ENCODE measurements around the gene ALDOC. TPM values are rescaled to one million over a fixed set of nuclear protein-coding genes. Genes with fewer than 3 reads are reported as not detected.

ALDOC gene
- 329 TPM for total RNA-seq
- long read RNA-seq, transcript ALDOC-201 (9 exons, 1,982 nt), result major isoform, 162 of 208 reads
- long read RNA-seq, transcript ALDOC-203 (10 exons, 1,722 nt), result minor isoform, 8 of 208 reads
- long read RNA-seq, partial matches to known transcripts, result 32 of 208 reads
- long read RNA-seq, other reads (novel, unspliced or antisense), result 6 of 208 reads

DNA sequence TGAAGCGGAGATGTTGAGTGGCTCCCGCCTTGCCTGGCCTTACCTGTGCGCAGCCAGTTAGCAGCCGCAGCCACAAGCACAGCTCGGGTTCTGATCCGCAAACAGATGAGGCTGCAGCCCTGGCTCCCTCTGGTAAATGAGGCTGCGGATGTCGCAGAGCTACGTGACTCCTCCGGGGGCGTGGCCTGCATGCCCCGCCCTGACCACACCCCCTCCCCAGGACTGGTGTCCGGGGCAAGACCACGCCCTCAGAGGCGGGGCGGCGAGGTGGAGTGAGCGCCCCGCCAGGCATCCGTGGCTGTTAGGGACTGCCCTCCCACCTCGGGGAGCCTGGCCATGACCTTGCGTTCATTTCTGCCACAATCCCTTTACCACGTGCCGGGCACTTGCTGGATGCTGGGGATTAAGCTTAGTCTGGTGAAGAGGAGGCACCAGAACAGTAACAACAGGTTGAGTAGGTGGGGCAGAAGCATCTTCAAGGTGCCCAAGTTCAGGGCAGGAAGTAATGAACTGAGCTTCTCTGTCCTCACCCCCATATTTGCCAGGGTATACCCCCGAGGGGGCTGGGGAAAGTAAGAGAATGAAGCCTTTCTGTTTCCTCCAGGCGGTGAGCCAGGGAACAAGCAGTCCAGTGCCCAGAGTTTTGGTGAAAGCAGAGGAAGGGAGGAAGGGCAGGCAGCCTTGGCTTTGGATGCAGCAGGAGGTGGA is at the start of gene ALDOC:
Gene ALDOC, minus strand, starts transcription at position 138 of the 708 bp plus-strand sequence. CDS start 1,363 bp downstream, outside the sequence.
- H3K27me3 ChIP-seq (ENCODE audit: low read depth), result no peaks in the 10 kb centered on the region
- intact Hi-C loops (cut with micrococcal nuclease), result no loop called here
- H3K27ac ChIP-seq (replicated peaks), result peak within 1 kb of the TSS; percentile 79
- H3K36me3 ChIP-seq, result peaks cover 11% of the 10 kb centered on the region
- H3K4me1 ChIP-seq, result peaks cover 48% of the 10 kb centered on the region
- no peaks in the 10 kb centered on the region for H3K9me3 ChIP-seq (replicated peaks)
- peak; percentile 98 for DNase-seq
- H3K4me3 ChIP-seq, result peak within 1 kb of the TSS; percentile 61
- TF ChIP-seq, protein P1, sequence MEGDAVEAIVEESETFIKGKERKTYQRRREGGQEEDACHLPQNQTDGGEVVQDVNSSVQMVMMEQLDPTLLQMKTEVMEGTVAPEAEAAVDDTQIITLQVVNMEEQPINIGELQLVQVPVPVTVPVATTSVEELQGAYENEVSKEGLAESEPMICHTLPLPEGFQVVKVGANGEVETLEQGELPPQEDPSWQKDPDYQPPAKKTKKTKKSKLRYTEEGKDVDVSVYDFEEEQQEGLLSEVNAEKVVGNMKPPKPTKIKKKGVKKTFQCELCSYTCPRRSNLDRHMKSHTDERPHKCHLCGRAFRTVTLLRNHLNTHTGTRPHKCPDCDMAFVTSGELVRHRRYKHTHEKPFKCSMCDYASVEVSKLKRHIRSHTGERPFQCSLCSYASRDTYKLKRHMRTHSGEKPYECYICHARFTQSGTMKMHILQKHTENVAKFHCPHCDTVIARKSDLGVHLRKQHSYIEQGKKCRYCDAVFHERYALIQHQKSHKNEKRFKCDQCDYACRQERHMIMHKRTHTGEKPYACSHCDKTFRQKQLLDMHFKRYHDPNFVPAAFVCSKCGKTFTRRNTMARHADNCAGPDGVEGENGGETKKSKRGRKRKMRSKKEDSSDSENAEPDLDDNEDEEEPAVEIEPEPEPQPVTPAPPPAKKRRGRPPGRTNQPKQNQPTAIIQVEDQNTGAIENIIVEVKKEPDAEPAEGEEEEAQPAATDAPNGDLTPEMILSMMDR (IDR thresholded peaks at IDR 0.05; ENCODE audit: borderline replicate concordance), result no peak

DNA sequence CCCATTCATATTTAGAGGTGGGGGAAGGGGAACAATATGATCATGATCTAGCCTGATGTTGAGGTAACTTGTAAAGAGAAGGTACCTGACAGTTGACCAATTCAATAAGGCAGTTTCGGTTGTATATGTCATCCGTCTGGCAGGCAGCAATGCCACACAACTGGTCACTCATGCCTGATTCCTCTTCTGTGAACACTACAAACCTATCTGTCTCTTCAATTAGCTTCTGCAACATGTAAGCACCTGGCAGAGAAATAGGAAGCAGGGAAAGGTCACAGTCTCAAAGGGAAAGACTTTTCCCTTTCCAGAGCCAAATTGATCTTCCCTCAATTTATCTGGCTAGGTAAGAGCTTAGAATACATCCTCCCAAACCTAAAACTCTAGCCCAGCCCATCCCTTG is 47.5 kb upstream of the ALDOC start:
- Histone ChIP-seq H3K27me3 (ENCODE audit: low read depth) (no peaks in the 10 kb centered on the region), H3K4me1 (peaks cover 16% of the 10 kb centered on the region), H3K9me3 (replicated peaks) (no peaks in the 10 kb centered on the region), H3K36me3 (peaks cover 85% of the 10 kb centered on the region), H3K4me3 (no peak overlapping the region), H3K27ac (replicated peaks) (peak overlapping the region; percentile 50)
- intact Hi-C loops (cut with micrococcal nuclease), result no loop called here
- DNase-seq, result no peak
- TF ChIP-seq, protein P1 (IDR thresholded peaks at IDR 0.05; ENCODE audit: borderline replicate concordance), result no peak

DNA sequence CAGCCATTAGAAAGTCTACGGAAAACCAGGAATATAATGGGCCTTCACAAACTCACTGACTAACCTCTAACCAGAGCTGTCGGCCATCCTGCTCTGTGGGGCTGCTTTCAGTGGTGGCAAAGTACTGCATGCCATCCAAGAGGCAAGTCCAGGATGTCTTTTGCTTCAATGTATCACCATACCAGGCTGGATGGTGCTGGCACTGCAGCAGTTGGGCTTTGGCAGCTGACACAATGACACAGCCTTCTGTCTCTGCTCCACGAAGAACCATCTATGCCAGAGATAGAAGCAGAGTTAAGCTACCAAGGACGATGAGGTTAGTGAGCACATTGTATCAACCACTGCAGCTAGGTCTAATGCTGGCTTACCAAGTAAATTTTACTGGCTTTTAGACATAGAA is 47.0 kb upstream of the ALDOC start:
- Histone ChIP-seq H3K27me3 (ENCODE audit: low read depth) (no peaks in the 10 kb centered on the region), H3K27ac (replicated peaks) (peak overlapping the region; percentile 50), H3K9me3 (replicated peaks) (no peaks in the 10 kb centered on the region), H3K36me3 (peaks cover 85% of the 10 kb centered on the region), H3K4me1 (peaks cover 16% of the 10 kb centered on the region), H3K4me3 (no peak overlapping the region)
- no peak for DNase-seq
- intact Hi-C loops (cut with micrococcal nuclease), result no loop called here
- TF ChIP-seq, protein P1 (IDR thresholded peaks at IDR 0.05; ENCODE audit: borderline replicate concordance), result no peak

DNA sequence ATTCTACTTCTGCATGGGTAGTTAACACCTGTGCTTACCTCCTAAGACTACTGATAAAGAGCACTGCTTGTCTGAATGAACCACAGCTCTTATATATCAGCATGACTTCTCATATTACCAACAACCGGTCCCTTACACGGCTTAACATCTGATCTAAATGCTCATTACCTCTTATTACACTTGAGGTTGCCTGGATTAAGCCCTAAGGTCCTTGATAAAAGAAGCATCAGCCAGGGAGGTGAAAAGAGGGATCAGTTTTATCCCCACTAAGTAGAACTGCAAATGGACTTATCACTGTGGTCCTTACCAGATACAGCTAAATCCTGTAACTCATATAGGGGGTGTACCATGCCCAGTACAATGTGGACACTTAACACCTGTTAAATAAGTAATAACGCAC is 45.5 kb upstream of the ALDOC start:
- DNase-seq, result no peak
- no peaks in the 10 kb centered on the region for H3K9me3 ChIP-seq (replicated peaks)
- H3K27me3 ChIP-seq (ENCODE audit: low read depth), result no peaks in the 10 kb centered on the region
- no peak overlapping the region for H3K4me3 ChIP-seq
- intact Hi-C loops (cut with micrococcal nuclease), result no loop called here
- no peak overlapping the region for H3K27ac ChIP-seq (replicated peaks)
- TF ChIP-seq, protein P1 (IDR thresholded peaks at IDR 0.05; ENCODE audit: borderline replicate concordance), result no peak
- H3K36me3 ChIP-seq, result peaks cover 88% of the 10 kb centered on the region
- peaks cover 16% of the 10 kb centered on the region for H3K4me1 ChIP-seq

DNA sequence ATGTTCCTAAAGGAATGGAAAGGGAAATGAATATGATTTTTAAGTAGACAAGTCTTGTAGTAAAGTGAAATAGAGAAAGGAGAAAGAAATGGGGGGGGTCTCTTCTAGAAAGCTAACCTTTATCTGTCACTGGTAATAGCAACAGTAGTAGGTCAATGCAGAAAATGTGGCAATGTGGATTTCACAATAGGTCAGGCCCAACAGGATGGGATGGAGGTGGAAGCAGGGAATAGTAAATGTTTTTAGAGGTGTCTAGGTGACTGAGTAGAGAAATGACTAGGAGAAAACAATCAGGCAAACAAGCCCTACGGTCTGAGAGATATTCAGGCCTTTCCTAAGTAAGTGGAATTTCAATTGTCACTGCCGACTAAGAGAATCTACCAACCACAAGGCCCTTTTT is 43.3 kb upstream of the ALDOC start:
- H3K9me3 ChIP-seq (replicated peaks), result no peaks in the 10 kb centered on the region
- no peak overlapping the region for H3K27ac ChIP-seq (replicated peaks)
- peaks cover 98% of the 10 kb centered on the region for H3K36me3 ChIP-seq
- intact Hi-C loops (cut with micrococcal nuclease), result no loop called here
- no peak for DNase-seq
- TF ChIP-seq, protein P1 (IDR thresholded peaks at IDR 0.05; ENCODE audit: borderline replicate concordance), result no peak
- H3K27me3 ChIP-seq (ENCODE audit: low read depth), result no peaks in the 10 kb centered on the region
- H3K4me3 ChIP-seq, result no peak overlapping the region
- peaks cover 16% of the 10 kb centered on the region for H3K4me1 ChIP-seq

Measured in left ventricle myocardium inferior (tissue), 1 donor.